SK-N-SH treated with all-trans-retinoic acid at 6 μM for 48 hours (cell line): Measurements from ENCODE around the gene FN1.

ENCODE experiments used
- ATAC-seq: fragments of 200-7000 bp; cut with Tn5 transposase; 3 replicates; pipeline ENCODE4 v1.9.1; 2020; ENCODE audit warnings: mild to moderate bottlenecking, moderate library complexity
- ARNTL ChIP-seq: fragments of 450-650 bp; formaldehyde crosslinking; IDR thresholded peaks from 2 replicates; pipeline ENCODE4 v1.5.0; 2020; ENCODE audit warnings: low read depth, mild to moderate bottlenecking, moderate library complexity, borderline replicate concordance
- CREB5 ChIP-seq: fragments of 250-450 bp; sonication (Bioruptor Pico); IDR thresholded peaks from 2 replicates; pipeline ENCODE4 v1.5.1; 2020; ENCODE audit warnings: low read depth, mild to moderate bottlenecking, moderate library complexity
- CSDC2 ChIP-seq: fragments of 250-450 bp; sonication (Bioruptor Pico); IDR thresholded peaks from 2 replicates; pipeline ENCODE4 v1.5.0; 2020; ENCODE audit warnings: mild to moderate bottlenecking, moderate library complexity
- ESRRG ChIP-seq: fragments of 250-450 bp; sonication (Bioruptor Pico); IDR thresholded peaks from 2 replicates; pipeline ENCODE4 v1.6.1; 2021; ENCODE audit warnings: mild to moderate bottlenecking
- GLIS3 ChIP-seq: fragments of 250-450 bp; sonication (Bioruptor Pico); IDR thresholded peaks from 2 replicates; pipeline ENCODE4 v1.5.0; 2020; ENCODE audit warnings: mild to moderate bottlenecking, moderate library complexity
- ISL1 ChIP-seq: fragments of 250-450 bp; sonication (Bioruptor Pico); IDR thresholded peaks from 2 replicates; pipeline ENCODE4 v2.1.2; 2022; ENCODE audit warnings: mild to moderate bottlenecking, moderate library complexity
- OSR1 ChIP-seq: fragments of 250-450 bp; sonication (Bioruptor Pico); IDR thresholded peaks from 2 replicates; pipeline ENCODE4 v1.8.0; 2022; ENCODE audit warnings: moderate library complexity, mild to moderate bottlenecking, inconsistent platforms
- POU6F1 ChIP-seq: fragments of 250-450 bp; sonication (Bioruptor Pico); IDR thresholded peaks from 2 replicates; pipeline ENCODE4 v1.8.0; 2021; ENCODE audit warnings: low read depth, mild to moderate bottlenecking, moderate library complexity, borderline replicate concordance
- PPARA ChIP-seq: fragments of 250-450 bp; sonication (Bioruptor Pico); IDR thresholded peaks from 2 replicates; pipeline ENCODE4 v1.5.0; 2020; ENCODE audit warnings: mild to moderate bottlenecking, borderline replicate concordance
- RARB ChIP-seq: fragments of 250-450 bp; sonication (Bioruptor Pico); IDR thresholded peaks from 2 replicates; pipeline ENCODE4 v1.8.0; 2021; ENCODE audit warnings: mild to moderate bottlenecking, moderate library complexity
- SNAI2 ChIP-seq: fragments of 250-450 bp; sonication (Bioruptor Pico); IDR thresholded peaks from 2 replicates; pipeline ENCODE4 v1.5.0; 2020; ENCODE audit warnings: mild to moderate bottlenecking, moderate library complexity
- TCF4 ChIP-seq: fragments of 250-450 bp; sonication (Bioruptor Pico); IDR thresholded peaks from 2 replicates; pipeline ENCODE4 v1.8.0; 2021; ENCODE audit warnings: mild to moderate bottlenecking, moderate library complexity, borderline replicate concordance
- TOX ChIP-seq: fragments of 250-450 bp; sonication (Bioruptor Pico); IDR thresholded peaks from 2 replicates; pipeline ENCODE4 v1.8.0; 2021; ENCODE audit warnings: mild to moderate bottlenecking, moderate library complexity, borderline replicate concordance
- TSHZ2 ChIP-seq: fragments of 250-450 bp; sonication (Bioruptor Pico); IDR thresholded peaks from 2 replicates; pipeline ENCODE4 v1.5.0; 2020; ENCODE audit warnings: mild to moderate bottlenecking, moderate library complexity
- ZFP3 ChIP-seq: fragments of 250-450 bp; sonication (Bioruptor Pico); IDR thresholded peaks from 2 replicates; pipeline ENCODE4 v1.5.0; 2020; ENCODE audit warnings: mild to moderate bottlenecking, moderate library complexity
- ZFP30 ChIP-seq: fragments of 450-650 bp; formaldehyde crosslinking; IDR thresholded peaks from 2 replicates; pipeline ENCODE4 v1.5.0; 2022; ENCODE audit warnings: mild to moderate bottlenecking, moderate library complexity
- ZNF565 ChIP-seq: fragments of 450-650 bp; formaldehyde crosslinking; conservative IDR thresholded peaks from 2 replicates; pipeline ENCODE4 v1.5.0; 2020; ENCODE audit warnings: low read depth, mild to moderate bottlenecking, moderate library complexity
- ZNF70 ChIP-seq: fragments of 450-650 bp; formaldehyde crosslinking; IDR thresholded peaks from 2 replicates; pipeline ENCODE4 v1.5.0; 2020; ENCODE audit warnings: mild to moderate bottlenecking, moderate library complexity
- ZNF8 ChIP-seq: fragments of 450-650 bp; formaldehyde crosslinking; IDR thresholded peaks from 2 replicates; pipeline ENCODE4 v1.5.0; 2020; ENCODE audit warnings: mild to moderate bottlenecking, moderate library complexity

The FN1 gene

GRCh38 chr2:215382480-215382879 is 53.4 kb downstream of the FN1 start:
- no peak for ATAC-seq
- TF ChIP-seq SNAI2 (CRISPR knock-in tag) (no peak), ESRRG (no peak), PPARA (no peak), ZFP30 (no peak)

GRCh38 chr2:215382011-215382410 is 53.9 kb downstream of the FN1 start:
- no peak for ATAC-seq
- no peak for TF ChIP-seq CSDC2 (CRISPR knock-in tag)
- no peak for TF ChIP-seq POU6F1 (CRISPR knock-in tag)
- TF ChIP-seq ESRRG: no peak
- TF ChIP-seq ZNF70: no peak
- TF ChIP-seq RARB (CRISPR knock-in tag): no peak
- no peak for TF ChIP-seq TOX (CRISPR knock-in tag)
- TF ChIP-seq ZFP3 (CRISPR knock-in tag): no peak
- no peak for TF ChIP-seq ISL1 (CRISPR knock-in tag)
- no peak for TF ChIP-seq ZNF8 (CRISPR knock-in tag)
- no peak for TF ChIP-seq TSHZ2 (CRISPR knock-in tag)
- no peak for TF ChIP-seq ARNTL (CRISPR knock-in tag)
- no peak for TF ChIP-seq ZNF565 (CRISPR knock-in tag)
- no peak for TF ChIP-seq TCF4 (CRISPR knock-in tag)
- TF ChIP-seq GLIS3 (CRISPR knock-in tag): no peak
- no peak for TF ChIP-seq OSR1
- TF ChIP-seq SNAI2 (CRISPR knock-in tag): no peak
- TF ChIP-seq ZFP30: no peak

GRCh38 chr2:215380699-215381098 is 55.2 kb downstream of the FN1 start:
- TF ChIP-seq TSHZ2 (CRISPR knock-in tag): no peak
- TF ChIP-seq ZNF70: no peak
- TF ChIP-seq ZFP30: no peak
- TF ChIP-seq, all 23 proteins: peak for 0
- ATAC-seq: no peak

- ATAC-seq: no peak
- no peak for TF ChIP-seq CREB5 (CRISPR knock-in tag)
- TF ChIP-seq POU6F1 (CRISPR knock-in tag): no peak
- TF ChIP-seq ISL1 (CRISPR knock-in tag): no peak
These were observed 55.9 kb downstream of the FN1 start for GRCh38 chr2:215379948-215380347.
